ENCODE results near the gene UTP4.

The UTP4 gene

GRCh38 chr16:69176033-69176800, 43.8 kb downstream of the UTP4 start:
- DNase-seq (ENCODE audit: low spot score): no peak

- DNase-seq (ENCODE audit: low spot score): no peak
Measured at GRCh38 chr16:69179328-69180010, 47.0 kb downstream of the UTP4 start.

- no peak for DNase-seq (ENCODE audit: low spot score)
Measured at GRCh38 chr16:69180011-69180338, 47.5 kb downstream of the UTP4 start.

- DNase-seq (ENCODE audit: low spot score): no peak
Measured at GRCh38 chr16:69182730-69183416, 50.4 kb downstream of the UTP4 start.

GRCh38 chr16:69186642-69187445, 54.4 kb downstream of the UTP4 start, which contains the start of gene SNTB2:
Gene SNTB2 (plus strand): TSS chr16:69187164. CDS start chr16:69187167, 3 bp downstream.
- DNase-seq (ENCODE audit: low spot score): peak; percentile 93

- peak; percentile 46 for DNase-seq (ENCODE audit: low spot score)
Measured at GRCh38 chr16:69187446-69188235, 55.2 kb downstream of the UTP4 start.

- no peak for DNase-seq (ENCODE audit: low spot score)
Measured at GRCh38 chr16:69188236-69188549, 55.7 kb downstream of the UTP4 start.

GRCh38 chr16:69188716-69189115, 56.3 kb downstream of the UTP4 start:
- DNase-seq (ENCODE audit: low spot score): no peak

- DNase-seq (ENCODE audit: low spot score): no peak
Measured at GRCh38 chr16:69190046-69190588, 57.7 kb downstream of the UTP4 start.

GRCh38 chr16:69190598-69190997, 58.1 kb downstream of the UTP4 start:
- DNase-seq (ENCODE audit: low spot score): no peak

GRCh38 chr16:69191136-69191535, 58.7 kb downstream of the UTP4 start:
- no peak for DNase-seq (ENCODE audit: low spot score)

- no peak for DNase-seq (ENCODE audit: low spot score)
Measured at GRCh38 chr16:69193855-69194254, 61.4 kb downstream of the UTP4 start.

- DNase-seq (ENCODE audit: low spot score): no peak
Measured at GRCh38 chr16:69194488-69194887, 62.0 kb downstream of the UTP4 start.

- no peak for DNase-seq (ENCODE audit: low spot score)
Measured at GRCh38 chr16:69195369-69196029, 63.0 kb downstream of the UTP4 start.

GRCh38 chr16:69197573-69197972, 65.1 kb downstream of the UTP4 start:
- DNase-seq (ENCODE audit: low spot score): no peak

GRCh38 chr16:69199382-69199781, 66.9 kb downstream of the UTP4 start:
- DNase-seq (ENCODE audit: low spot score): no peak

GRCh38 chr16:69201291-69201690, 68.8 kb downstream of the UTP4 start:
- DNase-seq (ENCODE audit: low spot score): no peak

- no peak for DNase-seq (ENCODE audit: low spot score)
Measured at GRCh38 chr16:69201787-69202186, 69.3 kb downstream of the UTP4 start.

GRCh38 chr16:69204172-69204571, 71.7 kb downstream of the UTP4 start:
- no peak for DNase-seq (ENCODE audit: low spot score)

GRCh38 chr16:69209735-69210134, 77.3 kb downstream of the UTP4 start:
- no peak for DNase-seq (ENCODE audit: low spot score)

- DNase-seq (ENCODE audit: low spot score): peak; percentile 81
Measured at GRCh38 chr16:69217433-69217832, 85.0 kb downstream of the UTP4 start.
